Heart left ventricle (tissue), 16 donors: Measurements from ENCODE around the gene ALKBH7. TPM values are rescaled to one million over a fixed set of nuclear protein-coding genes. Genes with fewer than 3 reads are reported as not detected.

Experiments
- ATAC-seq, 4 donors: fragments of 200-7000 bp; cut with Tn5 transposase; one replicate each; pipeline ENCODE4 v1.9.1; 2020 to 2022; ENCODE audit warnings: moderate library complexity in 4 of 4, mild to moderate bottlenecking in 3 of 4, moderate number of reproducible peaks in 1 of 4
- DNase-seq, 5 donors: peaks; one replicate each; pipeline ENCODE4 v3.0.0-alpha.2; 2020
- H3K27ac ChIP-seq, 12 donors: fragments of 200-600 bp; sonication (generic) in 4 of 12; one replicate each; pipeline versions ENCODE4 v1.5.0 to v1.8.0; 2016 to 2022; ENCODE audit warnings: mild to moderate bottlenecking in 2 of 12
- H3K27me3 ChIP-seq, 9 donors: fragments of 200-600 bp; sonication (generic) in 2 of 9; one replicate each; pipeline versions ENCODE4 v1.5.1 to v1.8.0; 2016 to 2022; ENCODE audit warnings: mild to moderate bottlenecking in 3 of 9
- H3K36me3 ChIP-seq, 9 donors: fragments of 200-600 bp; sonication (generic) in 2 of 9; one replicate each; pipeline versions ENCODE4 v1.5.0 to v1.8.0; 2018 to 2022; ENCODE audit warnings: mild to moderate bottlenecking in 2 of 9
- H3K4me1 ChIP-seq, 12 donors: fragments of 200-600 bp; sonication (generic) in 4 of 12; one replicate each; pipeline versions ENCODE4 v1.5.0 to v1.8.0; 2016 to 2022; ENCODE audit warnings: mild to moderate bottlenecking in 3 of 12
- H3K4me3 ChIP-seq, 12 donors: fragments of 200-600 bp; sonication (generic) in 4 of 12; one replicate each; pipeline versions ENCODE4 v1.5.0 to v1.8.0; 2017 to 2022; ENCODE audit warnings: mild to moderate bottlenecking in 9 of 12, moderate library complexity in 4 of 12
- H3K9me3 ChIP-seq, 12 donors: fragments of 200-600 bp; sonication (generic) in 4 of 12; one replicate each; pipeline versions ENCODE4 v1.5.0 to v1.8.0; 2016 to 2022; ENCODE audit warnings: mild to moderate bottlenecking in 1 of 12
- CTCF ChIP-seq, 12 donors: fragments of 200-600 bp; sonication (generic) in 4 of 12; IDR thresholded peaks; one replicate each; pipeline versions ENCODE4 v1.5.0 to v1.8.0; 2018 to 2022; ENCODE audit warnings: antibody characterized with exemption in 12 of 12, mild to moderate bottlenecking in 5 of 12
- POLR2A ChIP-seq, 2 donors: fragments of 450-650 bp; IDR thresholded peaks; one replicate each; pipeline ENCODE4 v1.6.1; 2017; ENCODE audit warnings: antibody characterized with exemption in 2 of 2, mild to moderate bottlenecking in 2 of 2, moderate library complexity in 2 of 2
- WGBS, 4 donors: extraction: QIAGEN DNeasy Blood & Tissue Kit in 2 of 4; methylation state at CpG; one replicate each; pipeline versions ENCODE4 v1.1.5 to v1.1.7; 2013 to 2018; 5-methylcytosine and 5-hydroxymethylcytosine counted together
- intact Hi-C, 10 donors: fragments of 100-400 bp; cut with DNase I; formaldehyde crosslinking; loops; one replicate each; pipeline versions ENCODE4 v1.11.1 to v1.14.2; 2022
- microRNA-seq, 4 donors: library from miRNA; unstranded; fragments of <30 nt; microRNA quantifications; one replicate each; pipeline versions ENCODE4 to v1.2.0, GENCODE V29; 2017 to 2020
- polyA plus RNA-seq, 2 donors: library from polyadenylated mRNA; stranded (reverse); fragments of 200-250 nt; gene quantifications; one replicate each; pipeline ENCODE4 v1.2.3, GENCODE V29; 2013
- total RNA-seq, 9 donors: library from RNA; depleted of rRNA in 2 of 9; stranded (reverse); fragments of >200 nt in 2 of 9; fragmentation: NEBNext Ultra II Directional in 3 of 9; extraction: Animal tissue kit (Norgen Biotek cat#: 25700) in 3 of 9; gene quantifications; one replicate each; pipeline versions ENCODE4 v1.1.0 to v1.2.4, GENCODE V29; 2016 to 2023
- donor health status: ischemic (EF 13 %, LVEDD 7.1; RV severe dilation, severe dysfunction).
- donor health status: healthy with polysubstance abuse.
- donor health status: DM: no; HTN: yes; CAD: no.
- donor health status: DM: no; HTN: no; CAD: no.
- donor health status: ischemic (EF 25% LVEDD 6.9; RV normal size, moderate dysfunction).
- donor health status: ischemic (EF 25% LVEDD 5.7; RV mildly dilated, moderate dysfunction).
- donor health status: healthy.
- donor health status: DM: yes; HTN: yes; CAD: no.
- donor health status: ischemic (EF 35%, LVEDD 5.7; RV mildly dilated, moderate dysfunction).
- donor health status: nonischemic (EF 11% LVEDD 7.7; RV severe dilation, severe dysfunction).
- donor health status: DM: yes; HTN: yes; CAD: no.
- donor health status: PGD.
- donor health status: ischemic (EF 29% LVEDD 5.4; RV normal size, mild dysfunction).
- donor health status: nonischemic (EF 23%, LVEDD 6.1; RV moderate dilation, normal function).

ALKBH7 gene
- total and polyA plus RNA-seq, 11 donors, result 92.4 to 214 (median 141) TPM

GRCh38 chr19:6421075-6422014, 48.8 kb downstream of the ALKBH7 start:
- WGBS, 4 donors, result 75 to 80% (median 78%) methylated on average over 19 to 20 of the region's 20 CpGs
- Histone ChIP-seq H3K4me3 (no peak overlapping the region), H3K27ac (no peak overlapping the region), H3K36me3 (peaks cover 0 to 61% (median 54%) of the 10 kb centered on the region in 9 donors), H3K9me3 (no peaks in the 10 kb centered on the region), H3K4me1 (peaks cover 0 to 41% (median 21%) of the 10 kb centered on the region in 12 donors), H3K27me3 (no peaks in the 10 kb centered on the region)
- no peak for DNase-seq
- TF ChIP-seq POLR2A (IDR thresholded peaks at IDR 0.05) (no peak), CTCF (IDR thresholded peaks at IDR 0.05) (no peak)
- intact Hi-C loops, result loop anchor here in 1 of 10 donors (5.0 kb wide), 1 partner anchor 49 kb away; the partner anchor contains the start of gene ALKBH7
- no peak for ATAC-seq

GRCh38 chr19:6423499-6424194, 51.1 kb downstream of the ALKBH7 start:
- DNase-seq (peak in 1 of 5 donors; percentile 36), ATAC-seq (no peak)
- Histone ChIP-seq H3K27me3 (no peaks in the 10 kb centered on the region), H3K4me1 (peaks cover 0 to 41% (median 21%) of the 10 kb centered on the region in 12 donors), H3K9me3 (no peaks in the 10 kb centered on the region), H3K27ac (peak overlapping the region in 11 of 12 donors; percentile 25 to 78 (median 71)), H3K36me3 (peaks cover 0 to 38% (median 31%) of the 10 kb centered on the region in 9 donors), H3K4me3 (peak overlapping the region; percentile 63 to 96 (median 78))
- intact Hi-C loops, result loop anchor here in 3 of 10 donors (2.0 to 5.0 kb wide), 3 partner anchors 31 to 51 kb away; partner anchors contain the start of genes ALKBH7 (in 3 of the 3) and GTF2F1 (in 1 of the 3)
- 1 to 3% (median 2%) methylated on average over 8 to 20 of the region's 20 CpGs for WGBS, 4 donors
- TF ChIP-seq CTCF (IDR thresholded peaks at IDR 0.05), result no peak
- TF ChIP-seq POLR2A (IDR thresholded peaks at IDR 0.05), result no peak

GRCh38 chr19:6424195-6424938, 51.8 kb downstream of the ALKBH7 start, which contains the start of gene KHSRP:
Gene KHSRP, minus strand, starts transcription at chr19:6424811. Its CDS starts 110 bp downstream, at chr19:6424701.
- Histone ChIP-seq H3K27me3 (no peaks in the 10 kb centered on the region), H3K4me3 (peak within 1 kb of the TSS; percentile 63 to 96 (median 78)), H3K36me3 (peaks cover 0 to 30% (median 24%) of the 10 kb centered on the region in 9 donors), H3K27ac (peak within 1 kb of the TSS; percentile 59 to 89 (median 84)), H3K9me3 (no peaks in the 10 kb centered on the region), H3K4me1 (peaks cover 0 to 41% (median 21%) of the 10 kb centered on the region in 12 donors)
- ATAC-seq, result no peak
- DNase-seq, result peak in 4 of 5 donors; percentile 44 to 70 (median 50)
- TF ChIP-seq CTCF (IDR thresholded peaks at IDR 0.05), result no peak
- peak; percentile 28 to 86 for TF ChIP-seq POLR2A (IDR thresholded peaks at IDR 0.05)
- intact Hi-C loops, result loop anchor here in 3 of 10 donors (2.0 to 5.0 kb wide), 3 partner anchors 32 to 52 kb away; partner anchors contain the start of genes ALKBH7 (in 3 of the 3) and GTF2F1 (in 1 of the 3)
- 1 to 2% (median 1%) methylated on average over 23 to 114 of the region's 114 CpGs for WGBS, 4 donors

Small RNA genes within 50 kb of the gene (microRNA-seq; reads per million reads assigned to microRNA genes)
- gene MIR3940 (2.4 to 28.7 (median 5.3) reads per million in 4 donors), gene MIR6790 (0 to 0.77 (median 0.10) reads per million in 4 donors), gene MIR6885 (0 to 0.96 (median 0.10) reads per million in 4 donors)

Other genes starting within 250 kb of the ALKBH7 start
- gene ACSBG2, start 237.1 kb upstream of the ALKBH7 start, total RNA-seq, result not detected
- gene ACSBG2, start 237.1 kb upstream of the ALKBH7 start, polyA plus RNA-seq, result not detected
- gene MLLT1, start 92.8 kb upstream of the ALKBH7 start, total RNA-seq, result 10 to 100 TPM; 21.0 to 45.9 (median 34.9) TPM
- gene MLLT1, start 92.8 kb upstream of the ALKBH7 start, polyA plus RNA-seq, result 10 to 100 TPM; 17.8 to 38.2 TPM
- gene ACER1, start 39.2 kb upstream of the ALKBH7 start, total RNA-seq, result not detected
- not detected for gene ACER1, start 39.2 kb upstream of the ALKBH7 start, polyA plus RNA-seq
- gene CLPP, start 11.3 kb upstream of the ALKBH7 start, total RNA-seq, result 100 to 1,000 TPM in 2 of 9 donors, 10 to 100 TPM in 7; 57.7 to 147 (median 73.0) TPM
- 100 to 1,000 TPM in 1 of 2 donors, 10 to 100 TPM in 1; 66.7 to 127 TPM for gene CLPP, start 11.3 kb upstream of the ALKBH7 start, polyA plus RNA-seq
- gene PSPN, start 3.1 kb downstream of the ALKBH7 start, total RNA-seq, result 1 to 10 TPM in 2 of 9 donors, under 1 TPM in 7; 0.24 to 1.3 (median 0.86) TPM
- gene PSPN, start 3.1 kb downstream of the ALKBH7 start, polyA plus RNA-seq, result 1 to 10 TPM in 1 of 2 donors, under 1 TPM in 1; 0.53 to 1.4 TPM
- gene GTF2F1, start 20.4 kb downstream of the ALKBH7 start, total RNA-seq, result 10 to 100 TPM; 20.8 to 41.8 (median 29.8) TPM
- 10 to 100 TPM; 26.9 to 58.2 TPM for gene GTF2F1, start 20.4 kb downstream of the ALKBH7 start, polyA plus RNA-seq
- gene KHSRP, start 52.0 kb downstream of the ALKBH7 start, total RNA-seq, result 100 to 1,000 TPM in 2 of 9 donors, 10 to 100 TPM in 7; 58.2 to 122 (median 89.3) TPM
- gene KHSRP, start 52.0 kb downstream of the ALKBH7 start, polyA plus RNA-seq, result 100 to 1,000 TPM in 1 of 2 donors, 10 to 100 TPM in 1; 53.9 to 118 TPM
- under 1 TPM in 7 of 9 donors, not detected in 2; 0.17 to 0.96 (median 0.44) TPM for gene SLC25A41, start 61.0 kb downstream of the ALKBH7 start, total RNA-seq
- gene SLC25A41, start 61.0 kb downstream of the ALKBH7 start, polyA plus RNA-seq, result 1 to 10 TPM in 1 of 2 donors, under 1 TPM in 1; 0.50 to 1.4 TPM
- 100 to 1,000 TPM in 6 of 9 donors, 10 to 100 TPM in 3; 78.4 to 208 (median 114) TPM for gene SLC25A23, start 87.0 kb downstream of the ALKBH7 start, total RNA-seq
- 100 to 1,000 TPM in 1 of 2 donors, 10 to 100 TPM in 1; 64.4 to 120 TPM for gene SLC25A23, start 87.0 kb downstream of the ALKBH7 start, polyA plus RNA-seq
- 1 to 10 TPM in 1 of 9 donors, under 1 TPM in 2, not detected in 6; 0.40 to 1.6 (median 0.52) TPM for gene CRB3, start 91.5 kb downstream of the ALKBH7 start, total RNA-seq
- under 1 TPM in 1 of 2 donors, not detected in 1; 0.28 TPM for gene CRB3, start 91.5 kb downstream of the ALKBH7 start, polyA plus RNA-seq
- gene DENND1C, start 109.0 kb downstream of the ALKBH7 start, total RNA-seq, result 1 to 10 TPM in 2 of 9 donors, under 1 TPM in 7; 0.17 to 9.5 (median 0.50) TPM
- under 1 TPM; 0.25 to 0.42 TPM for gene DENND1C, start 109.0 kb downstream of the ALKBH7 start, polyA plus RNA-seq
- gene TUBB4A, start 129.5 kb downstream of the ALKBH7 start, total RNA-seq, result 1 to 10 TPM in 6 of 9 donors, under 1 TPM in 3; 0.41 to 4.8 (median 1.6) TPM
- 1 to 10 TPM in 1 of 2 donors, under 1 TPM in 1; 0.15 to 2.0 TPM for gene TUBB4A, start 129.5 kb downstream of the ALKBH7 start, polyA plus RNA-seq
- under 1 TPM in 4 of 9 donors, not detected in 5; 0.21 to 0.77 (median 0.49) TPM for gene TNFSF9, start 158.2 kb downstream of the ALKBH7 start, total RNA-seq
- gene TNFSF9, start 158.2 kb downstream of the ALKBH7 start, polyA plus RNA-seq, result under 1 TPM; 0.08 to 0.11 TPM
- gene CD70, start 218.4 kb downstream of the ALKBH7 start, total RNA-seq, result under 1 TPM in 3 of 9 donors, not detected in 6; 0.23 to 0.68 (median 0.37) TPM
- gene CD70, start 218.4 kb downstream of the ALKBH7 start, polyA plus RNA-seq, result not detected